Peyer's patch (tissue), 4 donors: ENCODE results near the gene GRIA4.

Experiments used
- POLR2A ChIP-seq, 2 donors: fragments of 450-650 bp; IDR thresholded peaks; one replicate each; pipeline ENCODE4 v1.5.1; 2017; ENCODE audit warnings: antibody characterized with exemption in 2 of 2, mild to moderate bottlenecking in 2 of 2, moderate library complexity in 2 of 2
- TF ChIP-seq, protein P1 (sequence below), 6 experiments: fragments of 450-650 bp in 4 of 6; fragments of 200-600 bp in 2 of 6; sonication (generic) in 1 of 6; IDR thresholded peaks; one replicate each; pipeline ENCODE4 v1.5.1; 2017 to 2019; ENCODE audit warnings: antibody characterized with exemption in 6 of 6, mild to moderate bottlenecking in 3 of 6, moderate library complexity in 1 of 6

DNA sequence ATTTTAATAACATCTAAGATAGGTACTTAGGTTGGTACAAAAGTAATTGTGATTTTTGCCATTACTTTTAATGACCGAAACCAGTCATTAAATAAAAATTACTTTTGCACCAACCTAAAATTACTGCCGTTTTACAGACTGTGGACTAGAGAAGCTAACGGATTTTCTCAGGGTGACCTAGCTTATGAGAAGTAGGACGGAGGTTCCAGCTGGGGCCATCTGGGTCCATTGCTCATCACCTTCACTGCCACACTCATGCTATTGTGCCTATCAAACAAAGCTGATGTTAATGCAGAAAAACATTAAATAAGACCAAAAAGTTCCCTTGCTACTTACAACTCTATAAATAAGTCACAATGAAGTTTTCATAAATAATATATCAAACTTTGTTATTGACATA lies 38.9 kb downstream of the GRIA4 start:
- TF ChIP-seq, protein P1, sequence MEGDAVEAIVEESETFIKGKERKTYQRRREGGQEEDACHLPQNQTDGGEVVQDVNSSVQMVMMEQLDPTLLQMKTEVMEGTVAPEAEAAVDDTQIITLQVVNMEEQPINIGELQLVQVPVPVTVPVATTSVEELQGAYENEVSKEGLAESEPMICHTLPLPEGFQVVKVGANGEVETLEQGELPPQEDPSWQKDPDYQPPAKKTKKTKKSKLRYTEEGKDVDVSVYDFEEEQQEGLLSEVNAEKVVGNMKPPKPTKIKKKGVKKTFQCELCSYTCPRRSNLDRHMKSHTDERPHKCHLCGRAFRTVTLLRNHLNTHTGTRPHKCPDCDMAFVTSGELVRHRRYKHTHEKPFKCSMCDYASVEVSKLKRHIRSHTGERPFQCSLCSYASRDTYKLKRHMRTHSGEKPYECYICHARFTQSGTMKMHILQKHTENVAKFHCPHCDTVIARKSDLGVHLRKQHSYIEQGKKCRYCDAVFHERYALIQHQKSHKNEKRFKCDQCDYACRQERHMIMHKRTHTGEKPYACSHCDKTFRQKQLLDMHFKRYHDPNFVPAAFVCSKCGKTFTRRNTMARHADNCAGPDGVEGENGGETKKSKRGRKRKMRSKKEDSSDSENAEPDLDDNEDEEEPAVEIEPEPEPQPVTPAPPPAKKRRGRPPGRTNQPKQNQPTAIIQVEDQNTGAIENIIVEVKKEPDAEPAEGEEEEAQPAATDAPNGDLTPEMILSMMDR (IDR thresholded peaks at IDR 0.05) = no peak
- no peak for TF ChIP-seq POLR2A (IDR thresholded peaks at IDR 0.05)
